ENCODE results near the gene KLHL17. TPM values are rescaled to one million over a fixed set of nuclear protein-coding genes. Genes with fewer than 3 reads are reported as not detected.

KLHL17 gene
- total and polyA plus RNA-seq, 9 of the 15 experiments (the other 6 are each of a cell fraction or from before 2014, with no cell fraction given): 0.14 to 84.8 (median 13.0) TPM

- Histone ChIP-seq H3K9me3 (replicated peaks; ENCODE audit: control insufficient read depth, insufficient read depth, low read depth, low read length) (no peaks in the 10 kb centered on the region), H3K4me2 (ENCODE audit: insufficient read depth, low read length) (no peak overlapping the region), H3K4me1 (replicated peaks in 1 of 2; ENCODE audit: control insufficient read depth in 2 of 2, insufficient read depth in 2 of 2, low read length in 2 of 2) (peaks cover 8 to 77% of the 10 kb centered on the region in 2 experiments), H3K9ac (ENCODE audit: insufficient read depth in 1 of 2, low read depth in 2 of 2, low read length in 2 of 2) (no peak overlapping the region), H2AFZ (ENCODE audit: low read depth, low read length) (no peak overlapping the region), H3K4me3 (no peak overlapping the region), H4K20me1 (replicated peaks; ENCODE audit: control insufficient read depth, insufficient read depth, low read length) (peaks cover 17% of the 10 kb centered on the region), H3K27ac (ENCODE audit: extremely low read depth, low read depth, low read length) (no peak overlapping the region), H3K27me3 (ENCODE audit: control insufficient read depth in 2 of 2, insufficient read depth in 2 of 2, low read length in 2 of 2) (peaks cover 15 to 47% of the 10 kb centered on the region in 2 experiments; a peak in 4 of 5 replicates), H3K9me1 (ENCODE audit: control insufficient read depth, insufficient read depth, low read length) (no peaks in the 10 kb centered on the region), H3K36me3 (ENCODE audit: control insufficient read depth, insufficient read depth, low read length) (no peaks in the 10 kb centered on the region), H3K79me2 (ENCODE audit: control insufficient read depth, insufficient read depth, low read length) (no peaks in the 10 kb centered on the region)
- ChIA-PET CTCF (ENCODE audit: low intra/inter-chr PET ratio) (no interaction called here), POLR2A (interaction anchor here (0.6 to 1.0 kb wide), 2 partner anchors 11 to 19 kb away, joined by 4 read pairs; no protein-coding TSS in a partner anchor)
- intact Hi-C loops (cut with micrococcal nuclease) (no loop called here), in situ Hi-C loops (cut with MboI) (no loop called here)
- WGBS (ENCODE audit: insufficient coverage, low coverage, missing lambda C conversion rate): 8% methylated on average over 37 of the region's 37 CpGs
- no peak for ATAC-seq
- no TSS peak for BruUV-seq (replicated peaks)
- no peak for FAIRE-seq
- TF ChIP-seq, protein P1, sequence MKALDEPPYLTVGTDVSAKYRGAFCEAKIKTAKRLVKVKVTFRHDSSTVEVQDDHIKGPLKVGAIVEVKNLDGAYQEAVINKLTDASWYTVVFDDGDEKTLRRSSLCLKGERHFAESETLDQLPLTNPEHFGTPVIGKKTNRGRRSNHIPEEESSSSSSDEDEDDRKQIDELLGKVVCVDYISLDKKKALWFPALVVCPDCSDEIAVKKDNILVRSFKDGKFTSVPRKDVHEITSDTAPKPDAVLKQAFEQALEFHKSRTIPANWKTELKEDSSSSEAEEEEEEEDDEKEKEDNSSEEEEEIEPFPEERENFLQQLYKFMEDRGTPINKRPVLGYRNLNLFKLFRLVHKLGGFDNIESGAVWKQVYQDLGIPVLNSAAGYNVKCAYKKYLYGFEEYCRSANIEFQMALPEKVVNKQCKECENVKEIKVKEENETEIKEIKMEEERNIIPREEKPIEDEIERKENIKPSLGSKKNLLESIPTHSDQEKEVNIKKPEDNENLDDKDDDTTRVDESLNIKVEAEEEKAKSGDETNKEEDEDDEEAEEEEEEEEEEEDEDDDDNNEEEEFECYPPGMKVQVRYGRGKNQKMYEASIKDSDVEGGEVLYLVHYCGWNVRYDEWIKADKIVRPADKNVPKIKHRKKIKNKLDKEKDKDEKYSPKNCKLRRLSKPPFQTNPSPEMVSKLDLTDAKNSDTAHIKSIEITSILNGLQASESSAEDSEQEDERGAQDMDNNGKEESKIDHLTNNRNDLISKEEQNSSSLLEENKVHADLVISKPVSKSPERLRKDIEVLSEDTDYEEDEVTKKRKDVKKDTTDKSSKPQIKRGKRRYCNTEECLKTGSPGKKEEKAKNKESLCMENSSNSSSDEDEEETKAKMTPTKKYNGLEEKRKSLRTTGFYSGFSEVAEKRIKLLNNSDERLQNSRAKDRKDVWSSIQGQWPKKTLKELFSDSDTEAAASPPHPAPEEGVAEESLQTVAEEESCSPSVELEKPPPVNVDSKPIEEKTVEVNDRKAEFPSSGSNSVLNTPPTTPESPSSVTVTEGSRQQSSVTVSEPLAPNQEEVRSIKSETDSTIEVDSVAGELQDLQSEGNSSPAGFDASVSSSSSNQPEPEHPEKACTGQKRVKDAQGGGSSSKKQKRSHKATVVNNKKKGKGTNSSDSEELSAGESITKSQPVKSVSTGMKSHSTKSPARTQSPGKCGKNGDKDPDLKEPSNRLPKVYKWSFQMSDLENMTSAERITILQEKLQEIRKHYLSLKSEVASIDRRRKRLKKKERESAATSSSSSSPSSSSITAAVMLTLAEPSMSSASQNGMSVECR (CRISPR knock-in tag; IDR thresholded peaks at IDR 0.05): 0 out of 2 replicates have a peak, but pooled peaks have one; percentile 27
- TF ChIP-seq FIP1L1 (IDR thresholded peaks at IDR 0.05; ENCODE audit: low read depth, low read length, poor library complexity, severe bottlenecking) (peak; percentile 23), ZBTB7A (IDR thresholded peaks at IDR 0.05; ENCODE audit: borderline replicate concordance, control insufficient read depth, low read depth, low read length) (0 out of 2 replicates have a peak, but pooled peaks have one; percentile 17), EGR1 (conservative IDR thresholded peaks at IDR 0.05) (peak; percentile 62), MYBL2 (IDR thresholded peaks at IDR 0.05; ENCODE audit: low read depth) (no peak), MYBL2 (CRISPR knock-in tag; IDR thresholded peaks at IDR 0.05; ENCODE audit: borderline replicate concordance) (peak; percentile 25; the same call in 1 of the 2 replicates), IRF2 (CRISPR knock-in tag; IDR thresholded peaks at IDR 0.05) (0 out of 2 replicates have a peak, but pooled peaks have one; percentile 54), SLC30A9 (CRISPR knock-in tag; IDR thresholded peaks at IDR 0.05) (no peak), FOS (IDR thresholded peaks at IDR 0.05; ENCODE audit: extremely low read depth, insufficient read length) (no peak), SAFB (IDR thresholded peaks at IDR 0.05; ENCODE audit: borderline replicate concordance, low read depth, low read length) (peak; percentile 70; the same call in 1 of the 2 replicates), SMAD1 (IDR thresholded peaks at IDR 0.05; ENCODE audit: low read depth, low read length, partially characterized antibody) (no peak)
- TF ChIP-seq, protein P2, sequence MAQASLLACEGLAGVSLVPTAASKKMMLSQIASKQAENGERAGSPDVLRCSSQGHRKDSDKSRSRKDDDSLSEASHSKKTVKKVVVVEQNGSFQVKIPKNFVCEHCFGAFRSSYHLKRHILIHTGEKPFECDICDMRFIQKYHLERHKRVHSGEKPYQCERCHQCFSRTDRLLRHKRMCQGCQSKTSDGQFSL (CRISPR knock-in tag; IDR thresholded peaks at IDR 0.05): 0 out of 2 replicates have a peak, but pooled peaks have one; percentile 28
- TF ChIP-seq, protein P2 (tag; IDR thresholded peaks at IDR 0.05): no peak
- TF ChIP-seq, protein P3, sequence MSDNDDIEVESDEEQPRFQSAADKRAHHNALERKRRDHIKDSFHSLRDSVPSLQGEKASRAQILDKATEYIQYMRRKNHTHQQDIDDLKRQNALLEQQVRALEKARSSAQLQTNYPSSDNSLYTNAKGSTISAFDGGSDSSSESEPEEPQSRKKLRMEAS (CRISPR knock-in tag; IDR thresholded peaks at IDR 0.05): peak; percentile 33; the same call in 1 of the 2 replicates
- no peak for DNase-seq (ENCODE audit: extremely low read depth in 1 of 4, low spot score in 3 of 4)
Measured at GRCh38 chr1:934991-935750, 25.2 kb upstream of the KLHL17 start.
